DND-41 (cell line): ENCODE data around the gene CYB5R2.

Experiments
- ATAC-seq: fragments of 200-7000 bp; cut with Tn5 transposase; 3 replicates; pipeline ENCODE4 v1.9.1; 2021; ENCODE audit warnings: low read depth; ENCODE audit not compliant: insufficient read depth
- DNase-seq: peaks from one replicate; pipeline ENCODE4 v3.0.0-alpha.2; 2020
- H2AFZ ChIP-seq: 2 replicates; pipeline ENCODE4 v1.6.0; 2012; ENCODE audit warnings: low read depth, low read length
- H3K27ac ChIP-seq: 2 replicates; pipeline ENCODE4 v1.5.1; 2012; ENCODE audit warnings: low read length, inconsistent platforms
- H3K27me3 ChIP-seq: fragments of 200-600 bp; sonication (generic); 2 replicates; pipeline ENCODE4 v1.6.0; 2012; ENCODE audit warnings: low read length, mild to moderate bottlenecking, inconsistent platforms; ENCODE audit not compliant: insufficient read depth, poor library complexity
- H3K36me3 ChIP-seq: 2 replicates; pipeline ENCODE4 v1.5.1; 2012; ENCODE audit warnings: low read length, inconsistent platforms; ENCODE audit not compliant: insufficient read depth
- H3K4me1 ChIP-seq: 2 replicates; pipeline ENCODE4 v1.5.1; 2012; ENCODE audit warnings: mild to moderate bottlenecking, low read length; ENCODE audit not compliant: insufficient read depth
- H3K4me2 ChIP-seq: 2 replicates; pipeline ENCODE4 v1.6.0; 2012; ENCODE audit warnings: mild to moderate bottlenecking, moderate library complexity, low read length, inconsistent platforms; ENCODE audit not compliant: insufficient read depth
- H3K4me3 ChIP-seq, 2 experiments: fragments of 200-600 bp in 1 of 2; shearing (Covaris generic) in 1 of 2; 2 replicates each; pipeline ENCODE4 v1.5.1; 2012 to 2016; ENCODE audit warnings: inconsistent platforms in 2 of 2, low read length in 2 of 2, mild to moderate bottlenecking in 2 of 2, low read depth in 1 of 2, moderate library complexity in 1 of 2
- H3K79me2 ChIP-seq: 2 replicates; pipeline ENCODE4 v1.6.0; 2012; ENCODE audit warnings: low read length, inconsistent platforms; ENCODE audit not compliant: insufficient read depth
- H3K9ac ChIP-seq: 2 replicates; pipeline ENCODE4 v1.6.0; 2012; ENCODE audit warnings: low read depth, mild to moderate bottlenecking, inconsistent platforms, low read length, moderate library complexity
- H3K9me3 ChIP-seq: 2 replicates; pipeline ENCODE4 v1.5.1; 2012; ENCODE audit warnings: low read length, moderate library complexity, mild to moderate bottlenecking, inconsistent platforms; ENCODE audit not compliant: insufficient read depth, severe bottlenecking
- H4K20me1 ChIP-seq: 2 replicates; pipeline ENCODE4 v1.6.0; 2012; ENCODE audit warnings: low read length; ENCODE audit not compliant: insufficient read depth
- EZH2 ChIP-seq: IDR thresholded peaks from 3 replicates; pipeline ENCODE4 v1.6.1; 2012; ENCODE audit warnings: borderline replicate concordance, low read depth, mild to moderate bottlenecking, moderate library complexity, low read length, inconsistent platforms; ENCODE audit not compliant: severe bottlenecking
- TF ChIP-seq, protein P1 (sequence below): IDR thresholded peaks from 2 replicates; pipeline ENCODE4 v1.5.1; 2012; ENCODE audit warnings: borderline replicate concordance, low read length, moderate library complexity, mild to moderate bottlenecking; ENCODE audit not compliant: poor library complexity, severe bottlenecking; ENCODE audit errors: extremely low read depth

CYB5R2 gene

DNA sequence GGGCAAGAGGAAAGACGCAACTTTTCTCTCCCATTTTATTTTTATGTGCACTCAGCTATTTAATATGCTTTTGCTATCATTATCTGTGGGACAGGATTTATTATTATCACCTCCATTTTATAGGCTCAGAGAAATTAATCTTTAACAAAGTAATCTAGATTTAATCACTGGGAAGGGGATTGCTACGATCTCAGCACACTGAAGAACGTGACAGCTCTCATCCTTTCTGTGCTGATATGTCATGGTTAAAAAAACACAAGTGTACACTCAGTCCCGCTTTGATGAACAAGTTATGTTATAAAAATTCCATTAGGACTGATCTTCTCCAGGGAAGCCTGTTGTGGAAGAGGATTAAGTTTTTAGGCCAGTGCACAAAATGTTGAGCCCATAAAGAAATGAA, 37.6 kb downstream of the CYB5R2 start:
- Histone ChIP-seq H3K9ac (no peak overlapping the region), H2AFZ (no peak overlapping the region), H3K4me3 (no peak overlapping the region), H3K27ac (no peak overlapping the region), H3K36me3 (no peaks in the 10 kb centered on the region), H4K20me1 (0 out of 2 replicates have a peak, but pooled peaks cover 2% of the 10 kb centered on the region), H3K9me3 (no peaks in the 10 kb centered on the region), H3K4me1 (no peaks in the 10 kb centered on the region), H3K27me3 (peaks cover 39% of the 10 kb centered on the region), H3K4me2 (no peak overlapping the region), H3K79me2 (no peaks in the 10 kb centered on the region)
- no peak for TF ChIP-seq EZH2
- TF ChIP-seq, protein P1, sequence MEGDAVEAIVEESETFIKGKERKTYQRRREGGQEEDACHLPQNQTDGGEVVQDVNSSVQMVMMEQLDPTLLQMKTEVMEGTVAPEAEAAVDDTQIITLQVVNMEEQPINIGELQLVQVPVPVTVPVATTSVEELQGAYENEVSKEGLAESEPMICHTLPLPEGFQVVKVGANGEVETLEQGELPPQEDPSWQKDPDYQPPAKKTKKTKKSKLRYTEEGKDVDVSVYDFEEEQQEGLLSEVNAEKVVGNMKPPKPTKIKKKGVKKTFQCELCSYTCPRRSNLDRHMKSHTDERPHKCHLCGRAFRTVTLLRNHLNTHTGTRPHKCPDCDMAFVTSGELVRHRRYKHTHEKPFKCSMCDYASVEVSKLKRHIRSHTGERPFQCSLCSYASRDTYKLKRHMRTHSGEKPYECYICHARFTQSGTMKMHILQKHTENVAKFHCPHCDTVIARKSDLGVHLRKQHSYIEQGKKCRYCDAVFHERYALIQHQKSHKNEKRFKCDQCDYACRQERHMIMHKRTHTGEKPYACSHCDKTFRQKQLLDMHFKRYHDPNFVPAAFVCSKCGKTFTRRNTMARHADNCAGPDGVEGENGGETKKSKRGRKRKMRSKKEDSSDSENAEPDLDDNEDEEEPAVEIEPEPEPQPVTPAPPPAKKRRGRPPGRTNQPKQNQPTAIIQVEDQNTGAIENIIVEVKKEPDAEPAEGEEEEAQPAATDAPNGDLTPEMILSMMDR = no peak
- ATAC-seq (no peak), DNase-seq (no peak)

DNA sequence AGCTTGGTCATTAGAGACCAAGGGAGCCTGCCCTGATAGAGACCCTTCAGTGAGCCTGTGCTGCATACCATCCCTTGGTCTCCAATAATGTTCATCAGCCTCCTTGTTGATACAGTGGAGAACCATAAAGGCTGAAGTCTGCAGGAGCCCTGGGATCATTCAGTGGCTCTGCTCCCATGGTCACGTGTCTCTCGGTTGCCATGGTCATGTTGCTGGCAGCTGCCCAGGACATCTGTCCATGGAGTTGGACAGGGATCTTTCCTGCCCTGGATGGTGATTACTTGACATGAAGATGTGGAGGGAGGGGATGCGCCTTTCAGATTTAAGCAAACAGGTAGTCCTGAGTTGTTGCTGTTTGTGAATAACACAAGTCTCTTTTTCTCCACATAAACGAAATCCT, 38.2 kb downstream of the CYB5R2 start:
- no peaks in the 10 kb centered on the region for H3K4me1 ChIP-seq
- H3K27ac ChIP-seq = no peak overlapping the region
- H3K79me2 ChIP-seq = no peaks in the 10 kb centered on the region
- ATAC-seq = no peak
- H3K9ac ChIP-seq = no peak overlapping the region
- no peak for TF ChIP-seq EZH2
- no peak overlapping the region for H3K4me2 ChIP-seq
- H3K36me3 ChIP-seq = no peaks in the 10 kb centered on the region
- H3K27me3 ChIP-seq = peaks cover 39% of the 10 kb centered on the region
- no peak overlapping the region for H2AFZ ChIP-seq
- H4K20me1 ChIP-seq = 0 out of 2 replicates have a peak, but pooled peaks cover 2% of the 10 kb centered on the region
- no peak overlapping the region for H3K4me3 ChIP-seq
- no peaks in the 10 kb centered on the region for H3K9me3 ChIP-seq
- no peak for DNase-seq

DNA sequence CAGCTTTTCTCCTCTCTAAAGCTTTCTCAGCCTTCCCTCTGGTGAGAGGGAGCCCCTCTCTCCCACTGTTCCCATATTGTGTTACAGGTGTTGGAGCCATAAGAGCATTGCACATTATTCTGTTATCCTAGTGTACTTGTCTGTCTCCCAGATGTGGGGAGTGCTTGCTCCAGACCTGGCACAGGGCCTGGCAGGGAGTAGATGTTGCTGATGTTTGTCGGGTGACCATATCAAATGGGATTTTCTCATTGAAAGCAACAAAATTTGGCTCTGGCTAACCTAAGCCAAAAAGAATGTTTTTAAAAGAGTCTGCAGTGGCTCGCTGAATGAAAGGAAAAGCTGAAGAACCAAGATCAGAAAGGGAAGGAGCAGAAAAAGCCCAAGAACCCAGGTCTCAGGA, 41.1 kb downstream of the CYB5R2 start:
- no peaks in the 10 kb centered on the region for H3K36me3 ChIP-seq
- no peak for DNase-seq
- H3K27me3 ChIP-seq = peaks cover 13% of the 10 kb centered on the region
- H3K9ac ChIP-seq = no peak overlapping the region
- no peak overlapping the region for H3K27ac ChIP-seq
- ATAC-seq = no peak
- H3K4me3 ChIP-seq = no peak overlapping the region
- H3K9me3 ChIP-seq = no peaks in the 10 kb centered on the region
- 0 out of 2 replicates have a peak, but pooled peaks cover 2% of the 10 kb centered on the region for H4K20me1 ChIP-seq
- H3K4me2 ChIP-seq = no peak overlapping the region
- H3K79me2 ChIP-seq = no peaks in the 10 kb centered on the region
- no peak overlapping the region for H2AFZ ChIP-seq
- H3K4me1 ChIP-seq = no peaks in the 10 kb centered on the region
- TF ChIP-seq EZH2 = no peak
- TF ChIP-seq, protein P1 = no peak

DNA sequence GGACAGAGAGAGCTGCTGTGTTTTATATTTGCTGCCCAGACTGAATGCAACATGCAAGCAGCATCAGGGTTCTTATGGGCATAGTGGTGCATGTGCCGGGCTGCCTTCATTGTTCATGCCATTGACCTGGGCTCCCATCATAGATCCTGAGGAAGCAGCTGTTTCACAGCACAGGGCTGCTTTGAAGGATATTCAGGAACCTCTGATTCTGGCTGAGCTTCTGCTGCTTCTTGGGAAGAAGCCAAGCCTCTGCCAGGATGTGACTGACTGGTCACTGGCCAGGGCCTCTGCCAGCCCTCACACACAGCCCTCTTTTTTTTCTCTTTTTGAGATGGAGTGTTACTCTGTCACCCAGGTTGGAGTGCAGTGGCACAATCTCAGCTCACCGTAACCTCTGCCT, 43.3 kb downstream of the CYB5R2 start:
- Histone ChIP-seq H3K9me3 (no peaks in the 10 kb centered on the region), H3K79me2 (no peaks in the 10 kb centered on the region), H3K36me3 (no peaks in the 10 kb centered on the region), H4K20me1 (0 out of 2 replicates have a peak, but pooled peaks cover 2% of the 10 kb centered on the region), H2AFZ (no peak overlapping the region), H3K4me3 (no peak overlapping the region), H3K4me2 (no peak overlapping the region), H3K9ac (no peak overlapping the region), H3K4me1 (no peaks in the 10 kb centered on the region), H3K27me3 (peaks cover 2% of the 10 kb centered on the region), H3K27ac (no peak overlapping the region)
- TF ChIP-seq EZH2 = no peak
- TF ChIP-seq, protein P1 = no peak
- DNase-seq = no peak
- ATAC-seq = no peak
